Amygdala (tissue), 56 donors: Measurements from ENCODE around the gene TULP3.
A peak's percentile ranks its signal among the peaks of the same experiment; 100 is the strongest.

Experiments used
- DNase-seq, 56 donors: peaks; one replicate each; lab custom pipeline; 2025; lab: John Stamatoyannopoulos, UW

The TULP3 gene

GRCh38 chr12:2923057-2923456 lies 32.4 kb downstream of the TULP3 start:
- no peak for DNase-seq

DNA sequence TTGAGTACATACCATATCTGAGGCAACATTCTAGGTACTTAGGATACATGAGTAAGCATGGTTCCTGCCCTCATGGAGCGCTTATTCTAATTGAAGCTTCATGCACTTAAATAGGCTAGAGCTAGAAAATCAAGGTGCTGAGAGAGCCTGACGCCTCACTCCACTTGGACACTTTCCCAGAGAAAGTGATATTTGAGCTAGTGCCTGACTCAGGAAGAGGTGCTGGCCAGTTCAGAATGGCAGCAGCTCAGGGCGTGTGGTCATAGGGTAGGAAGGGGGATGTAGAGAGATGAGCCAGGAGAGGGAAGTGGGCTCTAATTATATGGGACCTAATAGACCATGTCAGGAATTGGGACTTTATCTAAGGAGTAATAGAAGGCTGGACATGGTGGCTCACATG lies 33.3 kb downstream of the TULP3 start:
- DNase-seq, result no peak

- no peak for DNase-seq
These were observed 34.8 kb downstream of the TULP3 start for GRCh38 chr12:2925322-2925995.

DNA sequence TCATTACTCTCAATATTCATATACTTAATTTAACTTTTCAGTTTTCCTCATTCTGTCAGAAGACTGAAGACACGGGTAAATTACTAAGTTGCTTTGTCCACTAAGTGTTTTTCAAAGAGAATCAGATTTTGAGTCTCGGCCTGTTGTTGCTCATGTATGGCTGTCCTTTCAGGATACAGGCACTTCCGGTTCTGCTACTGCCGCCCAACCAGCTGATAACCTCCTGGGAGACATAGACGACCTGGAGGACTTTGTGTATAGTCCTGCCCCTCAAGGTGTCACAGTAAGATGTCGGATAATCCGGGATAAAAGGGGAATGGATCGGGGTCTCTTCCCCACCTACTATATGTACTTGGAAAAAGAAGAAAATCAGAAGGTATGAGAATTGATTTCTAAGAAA lies 40.2 kb downstream of the TULP3 start:
- DNase-seq, result no peak

GRCh38 chr12:2933586-2933985 lies 42.9 kb downstream of the TULP3 start:
- no peak for DNase-seq

- no peak for DNase-seq
These were observed 43.7 kb downstream of the TULP3 start for GRCh38 chr12:2934371-2934770.

DNA sequence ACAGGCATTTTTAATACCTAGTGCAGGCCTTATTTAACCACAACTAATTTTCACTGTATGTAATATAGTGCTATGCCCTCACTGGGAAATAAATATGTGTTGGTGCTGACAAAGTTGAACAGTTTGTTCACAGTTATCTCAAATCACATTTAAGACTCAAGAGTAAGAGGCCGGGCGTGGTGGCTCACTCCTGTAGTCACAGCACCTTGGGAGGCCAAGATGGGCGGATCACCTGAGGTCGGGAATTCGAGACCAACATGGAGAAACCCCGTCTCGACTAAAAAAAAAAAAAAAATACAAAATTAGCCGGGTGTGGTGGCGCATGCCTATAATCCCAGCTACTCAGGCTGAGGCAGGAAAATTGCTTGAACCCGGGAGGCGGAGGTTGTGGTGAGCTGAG lies 45.6 kb downstream of the TULP3 start:
- no peak for DNase-seq

DNA sequence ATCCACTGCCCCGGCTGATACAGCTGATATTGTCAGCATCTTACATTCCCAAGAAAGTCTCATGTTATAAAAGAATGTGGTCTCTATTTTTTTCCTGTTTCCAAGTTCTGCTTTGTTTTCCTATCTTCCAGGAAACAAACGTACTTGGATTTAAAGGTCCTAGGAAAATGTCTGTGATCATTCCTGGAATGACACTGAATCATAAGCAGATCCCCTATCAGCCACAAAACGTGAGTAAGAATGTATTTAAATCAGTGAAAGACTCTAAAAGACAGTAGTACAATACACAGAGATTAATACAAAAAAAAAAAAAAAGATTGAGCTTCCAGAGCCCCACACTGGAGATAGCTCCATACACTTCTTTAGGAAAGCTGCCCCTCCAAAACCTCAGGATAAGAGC lies 46.8 kb downstream of the TULP3 start:
- DNase-seq, result no peak

- DNase-seq, result no peak
These were observed 48.5 kb downstream of the TULP3 start for GRCh38 chr12:2939191-2939590.

GRCh38 chr12:2940564-2940963 lies 49.9 kb downstream of the TULP3 start:
- no peak for DNase-seq

DNA sequence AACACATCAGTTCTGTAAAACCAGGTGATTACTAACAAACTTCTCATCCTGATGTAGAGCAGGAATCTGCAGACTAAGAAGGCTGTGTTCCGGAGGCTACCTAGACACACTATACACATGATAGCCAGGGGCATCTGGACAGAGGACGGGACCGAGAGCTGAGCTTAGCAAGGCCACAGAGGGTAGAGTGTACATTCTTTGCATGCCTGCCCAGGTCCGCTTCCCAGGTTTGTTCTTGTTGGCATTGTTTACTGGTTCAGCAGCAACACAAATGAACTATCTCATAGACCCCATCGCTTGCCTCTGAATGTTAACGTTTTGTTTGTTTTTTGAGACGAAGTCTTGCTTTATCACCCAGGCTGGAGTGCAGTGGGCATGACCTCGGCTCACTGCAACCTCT lies 50.8 kb downstream of the TULP3 start:
- DNase-seq, result no peak

DNA sequence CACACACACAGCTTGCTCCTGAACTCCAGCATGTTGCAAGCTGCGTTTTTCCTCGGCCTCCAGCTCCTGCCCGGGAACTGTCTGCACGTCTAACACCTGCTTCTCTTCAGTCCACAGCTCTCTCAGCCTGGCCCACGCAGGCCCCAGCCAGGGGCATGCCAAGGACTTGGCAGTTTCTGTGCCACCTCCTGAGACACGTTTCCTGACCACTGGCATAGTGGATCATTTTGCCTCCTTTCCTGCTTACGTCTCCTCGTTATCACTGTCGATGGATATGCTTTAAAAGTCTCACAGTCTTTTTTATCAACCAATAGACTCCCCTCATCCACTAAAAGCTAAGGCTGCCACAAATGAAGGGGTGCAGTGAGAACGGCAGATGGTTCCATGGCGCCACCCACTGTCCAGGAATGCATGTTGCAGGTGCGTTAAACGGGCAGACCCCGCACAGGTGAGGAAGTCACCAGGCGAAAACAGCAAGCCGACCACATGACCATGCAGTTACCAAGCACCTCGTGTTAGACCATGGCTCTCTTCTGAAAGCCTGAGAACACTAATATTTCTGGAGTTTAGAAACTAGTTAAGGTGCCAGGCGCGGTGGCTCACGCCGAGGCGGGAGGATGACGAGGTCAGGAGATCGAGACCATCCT lies 53.8 kb downstream of the TULP3 start:
- peak in 29 of 56 donors; percentile 3 to 68 (median 20) for DNase-seq

GRCh38 chr12:2949411-2949810 lies 58.7 kb downstream of the TULP3 start:
- DNase-seq, result no peak

DNA sequence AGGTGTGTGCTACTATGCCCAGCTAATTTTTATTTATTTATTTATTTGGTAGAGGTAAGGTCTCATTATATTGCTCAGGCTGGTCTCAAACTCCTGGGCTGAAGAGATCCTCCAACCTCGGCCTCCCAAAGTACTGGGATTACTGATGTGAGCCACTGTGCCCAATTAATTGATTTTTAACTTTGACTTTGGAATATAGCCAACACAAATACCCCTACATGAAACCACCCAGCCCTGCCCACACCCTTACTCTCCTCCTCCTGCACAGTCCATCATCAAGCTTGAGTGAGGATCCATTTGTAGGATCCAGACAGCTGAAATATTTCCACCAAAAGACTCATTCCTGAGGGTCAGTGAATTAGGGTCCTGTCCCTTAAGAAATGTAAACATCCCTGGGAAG lies 65.2 kb downstream of the TULP3 start:
- DNase-seq, result no peak

GRCh38 chr12:2957816-2958431 lies 67.2 kb downstream of the TULP3 start:
- DNase-seq, result no peak

- peak in 1 of 56 donors; percentile 4 for DNase-seq
These were observed 67.9 kb downstream of the TULP3 start for GRCh38 chr12:2958432-2959191.

DNA sequence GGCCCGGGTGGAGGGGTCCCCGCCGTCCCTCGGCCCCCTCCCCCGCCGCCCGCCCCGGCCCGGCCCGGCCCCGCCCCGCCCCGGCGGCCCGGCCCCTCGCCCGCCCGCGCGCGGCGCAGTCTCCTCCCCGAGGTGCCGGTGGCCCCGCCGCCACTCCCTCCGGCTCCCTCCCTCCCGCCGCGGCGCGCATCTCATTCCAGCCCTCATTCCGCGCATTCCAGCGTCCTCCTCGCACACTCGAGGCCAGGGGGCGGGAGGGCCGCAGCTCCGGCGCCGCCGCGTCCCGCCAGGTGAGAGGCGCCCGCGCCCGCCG lies 68.5 kb downstream of the TULP3 start, which contains the start of gene TEAD4:
Gene TEAD4 (plus strand): TSS at position 206 of the 313 bp plus-strand sequence.
- no peak for DNase-seq

DNA sequence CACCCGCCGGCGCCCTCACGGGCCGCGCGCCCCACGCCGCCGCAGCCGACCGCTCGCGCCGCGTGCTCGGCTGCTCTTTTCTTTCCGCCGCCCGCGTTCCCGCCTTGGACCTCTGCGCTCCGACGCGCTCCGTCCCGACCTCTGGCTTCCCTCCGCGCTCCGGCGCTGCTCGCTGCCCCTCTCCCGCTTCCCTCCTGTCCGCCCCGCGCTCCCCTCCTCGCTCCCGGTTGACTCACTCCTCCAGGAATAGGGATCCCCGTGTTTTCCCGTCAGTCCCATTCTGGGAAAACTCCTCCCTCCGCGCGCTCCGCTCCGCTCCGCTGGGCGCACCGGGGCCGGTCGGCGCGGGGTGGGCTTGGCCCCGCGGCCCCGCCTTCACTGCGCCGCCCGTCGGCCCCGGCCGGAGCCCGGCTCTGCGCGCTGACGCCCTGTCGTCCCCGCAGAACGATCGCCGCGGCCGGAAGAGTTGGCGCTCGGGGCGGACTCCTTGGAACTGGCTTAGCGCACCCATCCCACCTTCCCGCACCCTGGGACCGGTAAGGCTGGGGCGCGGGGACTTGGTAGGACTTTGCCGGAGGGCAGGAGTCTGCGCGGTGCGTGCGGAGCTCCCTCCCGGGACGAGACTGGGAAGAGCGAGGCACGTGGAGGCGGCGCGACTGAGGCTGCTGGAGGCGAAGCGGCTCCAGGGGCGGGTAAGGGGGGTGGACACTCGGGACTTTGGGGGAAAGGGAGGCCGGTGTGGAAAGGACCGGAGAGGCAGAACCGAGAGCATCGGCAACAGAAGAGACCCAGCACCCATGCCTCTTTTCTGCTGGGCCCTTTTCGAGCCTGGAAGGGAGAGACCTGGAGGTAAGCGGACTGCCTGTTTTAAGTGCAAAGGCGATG lies 69.1 kb downstream of the TULP3 start:
- peak in 1 of 56 donors; percentile 42 for DNase-seq

GRCh38 chr12:2960390-2960956 lies 69.8 kb downstream of the TULP3 start:
- no peak for DNase-seq

DNA sequence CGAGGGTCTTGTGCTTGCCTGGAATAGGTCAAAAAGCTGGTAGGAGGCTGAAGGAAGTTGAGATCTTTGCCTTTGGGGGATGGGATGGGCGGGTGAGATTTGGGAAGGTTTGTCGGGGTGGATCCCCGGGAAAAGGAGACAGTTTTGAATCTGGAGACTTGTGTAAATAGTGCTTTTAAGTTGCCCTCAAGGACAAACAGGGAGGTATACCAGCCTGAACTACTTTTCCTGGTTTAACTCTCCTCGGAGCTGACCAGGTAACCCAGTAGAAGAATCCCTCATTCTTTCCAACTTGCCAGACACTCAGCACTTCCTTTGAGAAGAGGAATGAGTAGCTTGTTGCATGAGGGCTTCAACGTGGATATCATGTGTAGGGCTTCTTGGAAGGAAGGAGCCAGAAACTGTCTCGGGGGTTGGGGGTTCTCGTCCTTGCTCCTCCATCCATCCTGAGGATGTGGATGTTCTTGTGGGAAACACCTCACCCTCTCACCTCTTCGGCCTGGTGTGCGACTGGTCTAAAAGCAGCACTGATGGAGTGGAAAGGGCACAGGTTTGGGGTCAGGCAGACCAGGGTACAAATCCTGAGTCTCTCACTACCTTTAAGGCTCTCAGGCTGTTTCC lies 70.4 kb downstream of the TULP3 start:
- DNase-seq, result no peak
